HK-2 (cell line): ENCODE measurements around the gene KIAA0586.
"Not testable (repeated sequence)": the region's sequence is repeated elsewhere in the genome, so short reads cannot be mapped to it uniquely, and the experiment has no call there.

ENCODE experiments used
- DNase-seq: peaks from one replicate; pipeline ENCODE4 v3.0.0-alpha.2; 2018; ENCODE audit not compliant: unreplicated experiment

Gene KIAA0586

GRCh38 chr14:58427281-58428117 is at the start of gene KIAA0586, which contains the start of gene TIMM9:
KIAA0586 (plus strand) TSS chr14:58427719; CDS start chr14:58428265, 546 bp downstream.
TIMM9 (minus strand) TSS chr14:58427531; CDS start chr14:58411945, 15,586 bp downstream.
- DNase-seq = peak; percentile 94

DNA sequence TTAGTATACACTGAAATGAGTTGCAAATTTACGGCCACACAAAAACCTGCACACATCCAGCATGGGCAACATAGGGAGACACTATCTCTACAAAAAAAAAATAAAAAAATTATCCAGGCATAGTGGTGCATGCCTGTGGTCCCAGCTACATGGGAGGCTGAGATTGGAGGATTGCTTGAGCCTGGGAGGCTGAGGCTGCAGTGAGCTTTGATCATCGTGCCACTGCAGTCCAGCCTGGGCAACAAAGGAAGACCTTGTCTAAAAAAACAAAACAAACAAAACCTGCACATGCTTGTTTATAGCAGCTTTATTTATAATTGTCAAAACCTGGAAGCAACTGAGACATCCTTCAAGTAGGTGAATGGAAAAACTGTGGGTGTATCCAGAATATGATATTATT is 36.7 kb upstream of the KIAA0586 start:
- DNase-seq = no peak

- no peak for DNase-seq
These were observed 32.0 kb upstream of the KIAA0586 start for GRCh38 chr14:58395562-58395811.

GRCh38 chr14:58395812-58396788 is 31.4 kb upstream of the KIAA0586 start, which contains the start of gene TOMM20L:
TOMM20L (plus strand) TSS chr14:58395930; CDS start chr14:58395958, 28 bp downstream.
- DNase-seq = peak; percentile 63

DNA sequence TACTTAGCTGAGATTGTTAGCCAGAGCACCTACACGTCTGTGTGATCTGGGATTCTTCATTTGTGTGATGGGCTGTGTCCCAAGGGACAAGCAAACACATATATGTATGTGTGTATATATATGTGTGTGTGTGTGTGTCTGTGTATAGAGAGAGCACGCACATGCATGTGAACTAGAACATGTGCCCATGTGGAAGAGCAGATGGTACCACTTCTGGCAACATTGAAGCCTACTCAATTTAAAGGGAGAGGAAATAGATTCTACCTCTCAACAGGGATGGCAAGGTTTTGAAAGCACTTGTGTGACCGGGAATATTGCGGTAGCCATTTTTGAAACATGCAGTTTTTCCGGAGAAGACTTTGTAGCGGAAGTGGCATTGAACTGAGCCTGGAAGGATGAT is 30.4 kb upstream of the KIAA0586 start:
- DNase-seq = no peak

DNA sequence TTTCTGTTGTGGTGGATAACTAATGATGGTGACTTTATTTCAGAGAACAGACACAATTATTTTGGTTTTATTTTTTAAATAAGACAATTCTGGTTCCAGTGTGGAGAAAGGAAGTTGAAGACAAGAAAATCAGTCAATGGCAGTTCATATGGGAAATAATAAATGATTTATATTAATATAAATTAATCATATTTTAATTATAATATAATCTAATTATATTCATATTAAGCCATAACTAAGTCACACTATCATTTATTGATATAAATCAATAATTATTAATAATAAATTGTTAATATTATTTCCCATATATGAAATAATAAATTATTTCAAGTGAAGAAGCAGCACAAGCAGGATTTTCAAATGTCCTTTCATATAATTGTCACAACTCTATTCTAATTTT is 29.0 kb upstream of the KIAA0586 start:
- DNase-seq = no peak

DNA sequence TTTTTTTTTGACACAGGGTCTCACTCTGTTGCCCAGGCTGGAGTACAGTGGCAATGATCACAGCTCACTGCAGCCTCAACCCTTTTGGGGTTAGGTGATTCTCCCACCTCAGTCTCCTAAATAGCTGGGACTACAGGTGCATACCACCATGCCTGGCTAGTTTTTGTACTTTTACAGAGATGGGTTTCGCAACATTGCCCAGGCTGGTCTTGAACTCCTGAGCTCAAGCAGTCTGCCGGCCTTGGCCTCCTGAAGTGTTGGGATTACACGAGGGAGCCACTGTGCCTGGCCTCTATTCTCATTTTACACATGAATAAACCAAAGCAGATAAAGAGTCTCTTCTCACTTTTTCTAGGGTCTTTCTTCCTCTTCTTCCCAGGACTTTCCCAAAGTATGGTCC is 28.6 kb upstream of the KIAA0586 start:
- DNase-seq = no peak

GRCh38 chr14:58401587-58401986 is 25.9 kb upstream of the KIAA0586 start:
- DNase-seq = no peak

DNA sequence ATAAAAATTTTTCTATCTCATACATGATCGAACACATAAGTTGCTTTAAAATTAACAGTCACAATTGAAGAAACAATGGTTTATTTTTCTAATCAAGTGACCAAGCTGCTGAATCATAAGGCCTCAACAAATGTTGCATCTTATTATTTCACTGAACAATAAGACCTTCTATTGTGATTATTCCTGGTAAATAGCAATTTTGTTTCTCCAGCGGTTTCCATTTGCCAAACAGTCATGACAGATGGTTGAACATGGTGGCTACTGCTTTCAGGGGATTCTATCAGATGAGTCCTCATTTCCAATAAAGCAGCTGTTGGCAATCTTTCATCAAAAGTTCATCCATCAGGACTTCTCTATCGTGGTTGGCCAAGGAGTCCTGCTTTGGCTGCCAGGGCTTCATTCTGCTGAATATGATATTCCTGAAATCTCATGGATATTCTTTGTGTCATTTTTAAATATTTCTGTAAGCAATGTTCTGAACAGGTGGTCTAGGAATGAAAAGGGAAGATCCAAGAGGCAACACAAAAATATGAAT is 18.8 kb upstream of the KIAA0586 start:
- DNase-seq = no peak

GRCh38 chr14:58414845-58415244 is 12.7 kb upstream of the KIAA0586 start:
- DNase-seq = no peak

DNA sequence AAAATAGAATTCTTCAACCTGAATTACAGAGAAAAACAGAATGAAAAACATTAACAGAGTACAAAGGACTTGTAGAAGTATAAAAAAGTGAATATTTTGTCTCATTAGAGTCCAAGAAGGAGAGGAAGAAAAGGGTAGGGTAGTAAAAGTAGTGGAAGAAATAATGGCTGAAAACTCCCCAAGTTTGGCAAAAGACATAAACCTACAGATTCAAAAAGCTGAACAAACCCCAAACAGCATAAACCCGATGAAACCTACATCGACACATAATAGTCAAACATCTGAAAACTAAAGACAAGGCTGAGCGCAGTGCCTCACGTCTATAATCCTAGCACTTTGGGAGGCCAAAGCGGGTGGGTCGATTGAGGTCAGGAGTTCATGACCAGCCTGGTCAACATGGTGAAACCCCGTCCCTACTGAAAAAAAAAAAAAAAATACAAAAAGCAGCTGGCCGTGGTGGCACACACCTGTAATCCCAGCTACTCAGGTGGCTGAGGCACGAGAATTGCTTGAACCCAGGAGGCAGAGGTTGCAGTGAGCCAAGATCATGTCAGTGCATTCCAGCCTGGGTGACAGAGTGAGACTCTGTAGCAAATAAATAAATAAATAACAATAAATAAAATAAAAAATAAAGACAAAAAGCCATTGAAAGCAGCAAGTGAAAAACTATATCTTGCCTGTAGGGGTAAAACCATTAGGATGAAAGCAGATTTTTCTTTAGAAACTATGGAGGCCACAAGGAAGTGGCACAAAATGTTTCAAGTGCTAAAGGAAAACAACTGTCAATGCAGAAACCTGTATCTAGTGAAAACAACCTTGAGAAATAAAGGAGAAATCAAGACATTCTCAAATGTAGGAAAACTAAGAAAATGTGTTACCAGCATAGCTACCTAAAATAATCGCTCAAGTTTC is 11.6 kb upstream of the KIAA0586 start:
- DNase-seq = no peak

DNA sequence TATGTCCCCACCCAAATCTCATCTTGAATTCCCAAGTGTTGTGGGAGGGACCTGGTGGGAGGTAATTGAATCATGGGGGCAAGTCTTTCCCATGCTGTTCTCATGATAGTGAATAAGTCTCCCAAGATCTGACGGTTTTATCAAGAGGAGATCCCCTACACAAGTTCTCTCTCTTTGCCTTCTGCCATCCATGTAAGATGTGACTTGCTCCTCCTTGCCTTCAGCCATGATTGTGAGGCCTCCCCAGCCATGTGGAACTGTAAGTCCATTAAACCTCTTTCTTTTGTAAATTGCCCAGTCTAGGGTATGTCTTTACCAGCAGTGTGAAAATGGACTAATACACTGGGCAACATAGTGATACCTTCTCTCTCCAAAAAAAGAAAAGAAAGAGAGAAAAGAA is 10.6 kb upstream of the KIAA0586 start:
- not testable (repeated sequence) for DNase-seq

GRCh38 chr14:58426670-58427280 is 744 bp upstream of the KIAA0586 start:
- DNase-seq = peak; percentile 56

DNA sequence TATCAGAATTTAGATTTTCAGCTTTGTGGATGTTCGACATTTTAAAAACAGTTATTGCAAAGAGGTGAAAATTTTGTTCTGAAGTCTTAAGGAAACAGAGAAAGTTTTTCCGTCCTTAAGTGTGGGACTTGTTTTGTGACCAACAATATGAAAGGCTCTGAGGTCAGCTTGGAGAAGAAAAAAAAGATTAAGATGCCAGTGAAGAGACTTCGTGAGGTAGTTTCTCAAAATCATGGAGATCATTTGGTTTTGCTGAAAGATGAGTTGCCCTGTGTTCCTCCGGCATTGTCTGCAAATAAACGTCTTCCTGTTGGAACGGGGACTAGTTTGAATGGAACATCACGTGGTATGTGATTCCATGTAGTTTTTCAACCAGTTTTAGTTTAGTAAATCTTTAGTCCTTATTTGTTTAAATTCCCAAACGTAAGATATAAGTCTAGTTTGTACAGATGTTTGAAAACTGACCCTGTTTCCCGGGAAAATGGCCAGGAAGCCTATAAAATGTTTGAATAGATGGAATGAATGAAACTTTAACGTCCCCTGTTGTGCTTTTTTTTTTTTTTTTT is 682 bp downstream of the KIAA0586 start:
- peak; percentile 16 for DNase-seq

DNA sequence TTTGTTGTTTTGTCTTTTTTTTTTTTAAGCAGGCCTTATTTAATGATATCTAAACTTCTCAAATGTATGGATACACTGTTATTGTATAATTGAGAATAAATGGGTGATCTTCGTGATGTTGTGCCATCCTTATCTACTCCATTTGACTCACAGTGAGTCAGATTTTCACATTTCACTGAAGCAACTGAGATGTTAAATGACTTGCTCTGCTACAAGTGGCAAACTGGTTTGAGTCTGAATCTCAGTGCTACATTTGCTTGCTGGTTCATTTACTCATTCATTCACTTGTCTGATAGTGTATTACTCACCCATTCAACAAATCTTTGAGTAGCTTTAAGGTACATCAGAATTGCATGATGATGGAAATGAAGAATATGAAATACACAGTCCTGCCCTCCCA is 2.6 kb downstream of the KIAA0586 start:
- DNase-seq = no peak

- DNase-seq = no peak
These were observed 12.0 kb downstream of the KIAA0586 start for GRCh38 chr14:58439476-58439875.

GRCh38 chr14:58444627-58445026 is 17.1 kb downstream of the KIAA0586 start:
- DNase-seq = no peak

DNA sequence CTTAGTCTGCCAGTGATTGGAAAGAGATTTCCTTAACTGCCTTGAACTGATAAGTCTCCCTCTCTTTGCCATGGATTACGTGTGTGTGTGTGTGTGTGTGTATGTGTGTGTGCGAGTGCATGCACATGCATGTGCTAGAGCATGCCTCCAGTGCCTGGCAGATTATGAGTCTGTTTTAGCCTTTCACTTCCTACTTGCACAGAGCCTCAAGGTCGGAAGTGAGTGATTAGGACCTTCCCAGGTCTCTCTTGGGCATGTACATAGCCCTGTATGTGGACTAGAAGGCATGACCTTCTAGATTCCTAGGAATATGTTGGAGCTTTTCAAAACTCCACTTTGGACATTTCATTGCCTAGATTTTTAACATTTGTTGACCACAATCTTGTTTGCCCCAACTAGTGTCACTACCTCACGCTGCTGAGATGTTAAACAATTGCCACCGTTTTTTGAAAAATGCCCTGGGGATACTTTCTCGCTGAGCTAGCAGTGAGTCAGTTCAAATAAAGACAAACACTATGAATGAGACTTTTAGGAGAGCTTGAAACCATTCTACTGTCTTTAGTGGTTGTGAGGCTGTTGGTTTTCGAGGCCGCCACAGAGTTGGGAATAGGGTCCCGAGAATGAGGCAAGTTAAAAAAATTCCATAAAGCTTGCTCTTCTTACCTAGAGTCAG is 28.2 kb downstream of the KIAA0586 start:
- DNase-seq = no peak

DNA sequence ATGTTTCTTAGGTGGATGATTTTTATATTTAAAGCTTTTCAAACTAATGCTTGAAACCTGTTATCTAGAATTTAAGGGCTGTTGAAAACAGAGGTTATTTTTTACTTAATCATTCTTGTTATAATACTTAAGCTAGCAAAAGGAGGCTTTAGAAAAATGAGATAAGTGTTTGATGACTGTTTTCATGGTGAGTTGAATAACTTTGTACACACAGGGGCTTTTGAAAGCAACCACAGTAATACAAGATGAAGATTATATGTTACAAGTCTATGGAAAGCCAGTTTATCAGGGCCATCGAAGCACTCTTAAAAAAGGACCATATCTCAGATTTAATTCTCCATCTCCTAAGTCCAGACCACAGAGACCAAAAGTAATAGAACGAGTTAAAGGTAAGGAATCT is 33.3 kb downstream of the KIAA0586 start:
- DNase-seq = no peak

DNA sequence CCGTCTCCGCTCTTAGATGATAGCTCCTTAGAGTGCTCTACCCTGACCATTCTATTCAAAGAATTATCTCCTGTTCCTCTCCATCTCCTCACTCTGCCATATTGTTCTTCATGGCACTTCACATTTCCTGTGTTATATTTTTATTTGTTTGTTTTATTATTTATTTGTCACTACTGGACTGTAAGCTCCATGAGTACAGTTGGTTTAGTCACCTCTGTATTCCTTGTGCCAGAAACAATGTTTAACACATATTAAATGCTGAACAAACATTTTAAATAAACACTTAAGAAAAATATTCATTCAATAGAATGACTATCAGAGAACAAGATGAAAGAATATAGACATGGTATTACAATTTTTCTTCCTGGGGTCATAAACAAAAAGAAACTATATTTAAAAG is 35.6 kb downstream of the KIAA0586 start:
- DNase-seq = no peak
